H9 (cell line): ENCODE measurements around the gene NUDT14. TPM values are rescaled to one million over a fixed set of nuclear protein-coding genes. Genes with fewer than 3 reads are reported as not detected.
A peak's percentile ranks its signal among the peaks of the same experiment; 100 is the strongest.

Source experiments
- DNase-seq: peaks from one replicate; pipeline ENCODE4 v3.0.0-alpha.2; 2017
- H2AFZ ChIP-seq: one replicate; pipeline ENCODE4 v1.6.1; 2013; ENCODE audit warnings: mild to moderate bottlenecking, low read length, control low read depth, moderate library complexity
- H2AK5ac ChIP-seq: 2 replicates; pipeline ENCODE4 v1.6.1; 2013; ENCODE audit warnings: low read length, control low read depth, mixed read lengths; ENCODE audit not compliant: insufficient read length
- H2BK120ac ChIP-seq: one replicate; pipeline ENCODE4 v1.6.1; 2013; ENCODE audit warnings: low read depth, mild to moderate bottlenecking, low read length, control low read depth, inconsistent platforms; ENCODE audit not compliant: poor library complexity, severe bottlenecking
- H2BK12ac ChIP-seq: 2 replicates; pipeline ENCODE4 v1.6.1; 2013; ENCODE audit warnings: low read length, control low read depth, mixed read lengths, low read depth; ENCODE audit not compliant: insufficient read length
- H2BK15ac ChIP-seq: 2 replicates; pipeline ENCODE4 v1.6.1; 2013; ENCODE audit warnings: low read depth, low read length, control low read depth
- H2BK20ac ChIP-seq: one replicate; pipeline ENCODE4 v1.6.1; 2013; ENCODE audit warnings: low read depth, mild to moderate bottlenecking, low read length, control low read depth, inconsistent platforms; ENCODE audit not compliant: poor library complexity, severe bottlenecking
- H2BK5ac ChIP-seq: 2 replicates; pipeline ENCODE4 v1.6.1; 2013; ENCODE audit warnings: low read length, control low read depth, mixed read lengths; ENCODE audit not compliant: insufficient read length
- H3K14ac ChIP-seq: 2 replicates; pipeline ENCODE4 v1.6.1; 2013; ENCODE audit warnings: low read length, control low read depth; ENCODE audit not compliant: insufficient read depth
- H3K18ac ChIP-seq: 2 replicates; pipeline ENCODE4 v1.6.1; 2013; ENCODE audit warnings: low read depth, mild to moderate bottlenecking, mixed read lengths, low read length, control low read depth; ENCODE audit not compliant: insufficient read length
- H3K23ac ChIP-seq: 2 replicates; pipeline ENCODE4 v1.6.1; 2013; ENCODE audit warnings: low read length, control low read depth, mixed read lengths, low read depth; ENCODE audit not compliant: insufficient read length
- H3K23me2 ChIP-seq: 2 replicates; pipeline ENCODE4 v1.6.1; 2013; ENCODE audit warnings: low read depth, mild to moderate bottlenecking, mixed read lengths, low read length, control low read depth; ENCODE audit not compliant: insufficient read length, poor library complexity, severe bottlenecking
- H3K27ac ChIP-seq: 2 replicates; pipeline ENCODE4 v1.5.1; 2013; ENCODE audit warnings: low read length, control low read depth, mixed read lengths, low read depth; ENCODE audit not compliant: insufficient read length
- H3K27me3 ChIP-seq: 2 replicates; pipeline ENCODE4 v1.6.1; 2013; ENCODE audit warnings: low read length, control low read depth, inconsistent platforms; ENCODE audit not compliant: insufficient read depth
- H3K4ac ChIP-seq: 2 replicates; pipeline ENCODE4 v1.6.1; 2013; ENCODE audit warnings: low read depth, mild to moderate bottlenecking, control low read depth, inconsistent platforms, low read length, moderate library complexity
- H3K4me1 ChIP-seq: 2 replicates; pipeline ENCODE4 v1.6.1; 2013; ENCODE audit warnings: low read length, control low read depth, inconsistent platforms; ENCODE audit not compliant: insufficient read depth
- H3K4me2 ChIP-seq: 2 replicates; pipeline ENCODE4 v1.6.1; 2013; ENCODE audit warnings: low read length, control low read depth, mixed read lengths; ENCODE audit not compliant: insufficient read length, insufficient read depth
- H3K56ac ChIP-seq: 2 replicates; pipeline ENCODE4 v1.6.1; 2013; ENCODE audit warnings: low read depth, mild to moderate bottlenecking, mixed read lengths, low read length, control low read depth; ENCODE audit not compliant: insufficient read length
- H3K79me1 ChIP-seq: 2 replicates; pipeline ENCODE4 v1.6.1; 2013; ENCODE audit warnings: low read depth, mild to moderate bottlenecking, moderate library complexity, low read length, control low read depth, inconsistent platforms; ENCODE audit not compliant: insufficient read depth, poor library complexity, severe bottlenecking
- H3K79me2 ChIP-seq: 2 replicates; pipeline ENCODE4 v1.6.1; 2013; ENCODE audit warnings: low read length, control low read depth, inconsistent platforms; ENCODE audit not compliant: insufficient read depth
- H3K9ac ChIP-seq: 2 replicates; pipeline ENCODE4 v1.6.1; 2013; ENCODE audit warnings: low read length, control low read depth, mixed read lengths; ENCODE audit not compliant: insufficient read length; ENCODE audit errors: extremely low read depth
- H3K9me3 ChIP-seq: one replicate; pipeline ENCODE4 v1.6.1; 2013; ENCODE audit warnings: low read depth, low read length, inconsistent platforms; ENCODE audit not compliant: control insufficient read depth
- H3T11ph ChIP-seq: one replicate; pipeline ENCODE4 v1.6.1; 2013; ENCODE audit warnings: mild to moderate bottlenecking, low read length, control low read depth, inconsistent platforms
- H4K20me1 ChIP-seq: one replicate; pipeline ENCODE4 v1.6.1; 2013; ENCODE audit not compliant: control insufficient read depth, insufficient read length, insufficient read depth
- H4K5ac ChIP-seq: 2 replicates; pipeline ENCODE4 v1.6.1; 2013; ENCODE audit warnings: low read depth, mild to moderate bottlenecking, mixed read lengths, low read length, control low read depth; ENCODE audit not compliant: insufficient read length
- H4K8ac ChIP-seq: replicated peaks from 2 replicates; pipeline ENCODE4 v1.6.1; 2013; ENCODE audit warnings: low read length, control low read depth, mixed read lengths, low read depth; ENCODE audit not compliant: insufficient read length
- H4K91ac ChIP-seq: 2 replicates; pipeline ENCODE4 v1.6.1; 2013; ENCODE audit warnings: low read depth, mild to moderate bottlenecking, moderate library complexity, mixed read lengths, low read length, control low read depth; ENCODE audit not compliant: insufficient read length
- H3K27ac Mint-ChIP-seq, 3 experiments: 2 replicates in 2 of 3; 3 replicates in 1 of 3; pipeline ENCODE4 v1.8.0; 2020 to 2021; ENCODE audit warnings: mixed read lengths in 3 of 3, mild to moderate bottlenecking in 1 of 3, moderate library complexity in 1 of 3
- H3K27me3 Mint-ChIP-seq: 2 replicates; pipeline ENCODE4 v1.8.0; 2021; ENCODE audit warnings: low read depth, mild to moderate bottlenecking, moderate library complexity, mixed read lengths
- H3K36me3 Mint-ChIP-seq, 3 experiments: 2 replicates in 2 of 3; 3 replicates in 1 of 3; pipeline ENCODE4 v1.8.0; 2020 to 2021; ENCODE audit warnings: low read depth in 3 of 3, mixed read lengths in 3 of 3; ENCODE audit not compliant: insufficient read depth in 1 of 3
- H3K4me1 Mint-ChIP-seq, 2 experiments: 2 replicates each; pipeline ENCODE4 v1.8.0; 2020; ENCODE audit warnings: mixed read lengths in 2 of 2
- H3K4me3 Mint-ChIP-seq, 2 experiments: 2 replicates in 1 of 2; 3 replicates in 1 of 2; pipeline ENCODE4 v1.8.0; 2020 to 2021; ENCODE audit warnings: mild to moderate bottlenecking in 2 of 2, mixed read lengths in 2 of 2, moderate library complexity in 1 of 2
- H3K9me3 Mint-ChIP-seq, 2 experiments: 2 replicates in 1 of 2; 3 replicates in 1 of 2; pipeline ENCODE4 v1.8.0; 2020; ENCODE audit warnings: mild to moderate bottlenecking in 2 of 2, mixed read lengths in 2 of 2, moderate library complexity in 1 of 2
- CTCF ChIP-seq: fragments of 200-600 bp; sonication (generic); conservative IDR thresholded peaks from 3 replicates; pipeline ENCODE4 v1.8.0; 2021; ENCODE audit warnings: antibody characterized with exemption, mild to moderate bottlenecking
- WGBS: extraction: QIAGEN DNeasy Blood & Tissue Kit; methylation state at CpG from one replicate; pipeline ENCODE4 v1.1.7; 2013; ENCODE audit warnings: missing lambda C conversion rate, low lambda C conversion rate, mixed read lengths; ENCODE audit not compliant: insufficient read length; ENCODE audit errors: extremely low coverage; 5-methylcytosine and 5-hydroxymethylcytosine counted together
- total RNA-seq: library from RNA; stranded (reverse); gene quantifications from 2 replicates; pipeline ENCODE4 v1.2.1, GENCODE V29; 2021

Gene NUDT14
- total RNA-seq, 1 experiment from 2014 or later: 41.1 TPM

- H3K9me3 ChIP-seq: no peaks in the 10 kb centered on the region
- H2BK120ac ChIP-seq: no peak overlapping the region
- H3K27ac Mint-ChIP-seq: no peak overlapping the region
- no peaks in the 10 kb centered on the region for H3K23me2 ChIP-seq
- no peak for DNase-seq
- peak overlapping the region in 1 of 2 experiments; percentile 6; a peak in 1 of 5 replicates for H3K4me3 Mint-ChIP-seq
- no peak overlapping the region for H2BK15ac ChIP-seq
- H3T11ph ChIP-seq: no peak overlapping the region
- no peak overlapping the region for H3K14ac ChIP-seq
- peaks cover 44% of the 10 kb centered on the region for H3K27me3 Mint-ChIP-seq
- no peak overlapping the region for H4K8ac ChIP-seq
- no peaks in the 10 kb centered on the region for H3K9me3 Mint-ChIP-seq
- no peak overlapping the region for H2BK5ac ChIP-seq
- no peak overlapping the region for H2BK20ac ChIP-seq
- no peak overlapping the region for H4K91ac ChIP-seq
- no CpG with 5 or more reads among the region's 17 CpGs for WGBS
- no peak overlapping the region for H2AFZ ChIP-seq
- H3K18ac ChIP-seq: no peak overlapping the region
- H3K4me1 ChIP-seq: no peaks in the 10 kb centered on the region; the same call in 1 of the 2 replicates
- TF ChIP-seq CTCF: no peak
- no peak overlapping the region for H4K5ac ChIP-seq
- no peak overlapping the region for H3K9ac ChIP-seq
- no peak overlapping the region for H3K4me2 ChIP-seq
- no peak overlapping the region for H3K56ac ChIP-seq
- H3K4ac ChIP-seq: no peak overlapping the region
- peaks cover 20 to 24% of the 10 kb centered on the region in 2 experiments for H3K4me1 Mint-ChIP-seq
- no peaks in the 10 kb centered on the region for H3K79me1 ChIP-seq
- H2BK12ac ChIP-seq: no peak overlapping the region
- H2AK5ac ChIP-seq: no peak overlapping the region
- no peaks in the 10 kb centered on the region for H3K79me2 ChIP-seq
- no peak overlapping the region for H3K27ac ChIP-seq
- no peak overlapping the region for H3K23ac ChIP-seq
- no peaks in the 10 kb centered on the region for H3K36me3 Mint-ChIP-seq
- H3K27me3 ChIP-seq: no peaks in the 10 kb centered on the region; the same call in 1 of the 2 replicates
- H4K20me1 ChIP-seq: no peaks in the 10 kb centered on the region
Observed at GRCh38 chr14:105193916-105194782, 13.0 kb upstream of the NUDT14 start.
